H1 (cell line): ENCODE results near the gene METRN.

Experiments
- HDAC6 ChIP-seq: IDR thresholded peaks from one replicate; pipeline ENCODE4 v1.7.1; 2012; ENCODE audit warnings: low read depth, mild to moderate bottlenecking, inconsistent platforms, low read length, moderate library complexity
- POLR2A ChIP-seq, 2 experiments: IDR thresholded peaks; 1 replicate in 1 of 2; 2 replicates in 1 of 2; pipeline ENCODE4 v1.6.1; 2011; ENCODE audit warnings: low read depth in 2 of 2, low read length in 2 of 2, mild to moderate bottlenecking in 2 of 2; ENCODE audit errors: control extremely low read depth in 1 of 2
- RFX5 ChIP-seq: IDR thresholded peaks from 2 replicates; pipeline ENCODE4 v1.6.1; 2011; ENCODE audit warnings: low read depth, low read length, improper control_type of control experiment, borderline replicate concordance
- TAF1 ChIP-seq: IDR thresholded peaks from 2 replicates; pipeline ENCODE4 v1.6.1; 2011; ENCODE audit warnings: mild to moderate bottlenecking, low read depth, low read length
- TCF12 ChIP-seq: IDR thresholded peaks from 2 replicates; pipeline ENCODE4 v1.6.1; 2011; ENCODE audit warnings: low read depth, mild to moderate bottlenecking, low read length

DNA sequence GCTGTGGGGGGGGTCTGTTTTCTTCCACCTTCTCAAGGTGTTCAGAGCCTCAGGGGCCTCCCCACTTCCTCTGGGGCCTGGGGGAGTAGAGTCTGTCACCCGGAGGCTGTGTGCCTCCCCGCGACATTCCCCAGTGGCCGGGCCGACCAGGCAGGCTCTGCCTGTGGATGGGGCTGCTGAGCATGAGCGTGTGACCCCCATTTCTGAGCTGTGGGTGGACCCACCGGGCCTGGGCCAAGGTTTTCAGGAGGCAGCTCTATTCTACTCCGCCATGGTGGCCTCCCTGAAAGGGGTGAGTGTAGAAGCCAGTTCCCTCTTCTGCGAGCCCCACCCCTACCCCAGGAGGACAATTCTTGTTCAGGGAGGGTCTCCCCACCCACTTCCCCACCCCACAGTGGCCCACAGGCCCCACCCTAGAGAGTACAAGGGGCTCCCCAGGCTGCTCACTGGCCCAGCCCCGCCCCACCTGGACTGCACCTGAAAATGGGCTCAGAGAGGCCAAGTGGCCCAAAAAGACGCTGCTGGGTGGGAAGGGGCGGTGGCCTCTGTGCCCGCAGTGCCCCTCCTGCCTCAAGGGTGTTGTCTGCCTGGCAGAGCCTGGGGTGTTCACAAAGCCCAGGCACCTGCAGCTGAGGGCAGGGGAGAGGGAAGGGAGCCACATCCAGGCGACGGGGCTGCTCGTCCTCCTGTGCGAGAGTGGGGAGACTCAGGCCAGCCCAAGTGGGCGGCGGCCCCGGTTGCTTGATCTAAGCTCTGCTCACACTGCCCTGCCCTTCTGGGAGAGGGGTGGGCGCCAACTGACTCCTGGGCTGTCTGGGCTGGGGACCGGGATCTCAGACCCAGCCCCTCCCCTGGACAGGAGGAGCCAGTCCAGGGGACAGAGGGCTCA is 47.0 kb downstream of the METRN start:
- TF ChIP-seq RFX5 (no peak), TCF12 (no peak), POLR2A (IDR thresholded peaks at IDR 0.05; ENCODE audit: control extremely low read depth in 1 of 2, low read depth in 2 of 2, low read length in 2 of 2) (no peak), TAF1 (no peak), HDAC6 (no peak)
